Upper lobe of left lung (tissue), 6 donors: Measurements from ENCODE around the gene PALLD. TPM values are rescaled to one million over a fixed set of nuclear protein-coding genes. Genes with fewer than 3 reads are reported as not detected.
A peak's percentile ranks its signal among the peaks of the same experiment; 100 is the strongest.

Source experiments
- ATAC-seq, 2 donors: fragments of 200-7000 bp; cut with Tn5 transposase; one replicate each; pipeline ENCODE4 v1.9.1; 2022; ENCODE audit warnings: mild to moderate bottlenecking in 2 of 2, moderate library complexity in 2 of 2; ENCODE audit not compliant: low FRiP score in 2 of 2
- DNase-seq, 2 donors: peaks; one replicate each; pipeline ENCODE4 v3.0.0-alpha.2; 2019 to 2020
- H3K27ac ChIP-seq, 4 donors: fragments of 200-600 bp; sonication (generic); one replicate each; pipeline ENCODE4 v1.5.1; 2016 to 2019
- H3K27me3 ChIP-seq, 4 donors: fragments of 200-600 bp; sonication (generic); one replicate each; pipeline ENCODE4 v1.5.1; 2017 to 2019
- H3K36me3 ChIP-seq, 4 donors: fragments of 200-600 bp; sonication (generic); one replicate each; pipeline ENCODE4 v1.5.1; 2016 to 2019
- H3K4me1 ChIP-seq, 4 donors: fragments of 200-600 bp; sonication (generic); one replicate each; pipeline ENCODE4 v1.5.1; 2018 to 2019
- H3K4me3 ChIP-seq, 4 donors: fragments of 200-600 bp; sonication (generic); one replicate each; pipeline ENCODE4 v1.5.1; 2017 to 2019; ENCODE audit warnings: mild to moderate bottlenecking in 2 of 4, moderate library complexity in 1 of 4
- H3K9me3 ChIP-seq, 4 donors: fragments of 200-600 bp; sonication (generic); one replicate each; pipeline ENCODE4 v1.5.1; 2018 to 2019
- EP300 ChIP-seq, 4 donors: sonication (generic); formaldehyde crosslinking; IDR thresholded peaks; one replicate each; pipeline ENCODE4 v1.5.1; 2017; ENCODE audit warnings: antibody characterized with exemption in 4 of 4, control low read depth in 2 of 4
- POLR2A ChIP-seq, 4 donors: fragments of 450-650 bp; IDR thresholded peaks; one replicate each; pipeline ENCODE4 v1.5.1; 2016 to 2017; ENCODE audit warnings: antibody characterized with exemption in 4 of 4, mild to moderate bottlenecking in 2 of 4
- POLR2AphosphoS5 ChIP-seq, 2 donors: sonication (generic); formaldehyde crosslinking; IDR thresholded peaks; one replicate each; pipeline ENCODE4 v1.5.1; 2017; ENCODE audit warnings: antibody characterized with exemption in 2 of 2
- WGBS, 2 donors: methylation state at CpG; one replicate each; pipeline ENCODE4 v1.1.5; 2017 to 2018; 5-methylcytosine and 5-hydroxymethylcytosine counted together
- total RNA-seq, 6 donors: library from RNA; depleted of rRNA in 4 of 6; stranded (reverse); fragments of >200 nt in 4 of 6; gene quantifications; one replicate each; pipeline versions ENCODE4 v1.1.0 to v1.2.1, GENCODE V29; 2016 to 2021
- TF ChIP-seq, protein P1 (sequence below), 6 experiments: fragments of 450-650 bp in 4 of 6; fragments of 200-600 bp in 2 of 6; sonication (generic) in 2 of 6; IDR thresholded peaks; one replicate each; pipeline ENCODE4 v1.5.1; 2016 to 2019; ENCODE audit warnings: antibody characterized with exemption in 6 of 6
- donor health status: DM: no; HTN: no; CAD: no; lungs with moderate emphysema.
- donor health status: DM: no; HTN: yes; CAD: no; lungs with severe emphysema.

Gene PALLD
- total RNA-seq, 6 donors from 2014 or later = 63.9 to 175 (median 134) TPM

DNA sequence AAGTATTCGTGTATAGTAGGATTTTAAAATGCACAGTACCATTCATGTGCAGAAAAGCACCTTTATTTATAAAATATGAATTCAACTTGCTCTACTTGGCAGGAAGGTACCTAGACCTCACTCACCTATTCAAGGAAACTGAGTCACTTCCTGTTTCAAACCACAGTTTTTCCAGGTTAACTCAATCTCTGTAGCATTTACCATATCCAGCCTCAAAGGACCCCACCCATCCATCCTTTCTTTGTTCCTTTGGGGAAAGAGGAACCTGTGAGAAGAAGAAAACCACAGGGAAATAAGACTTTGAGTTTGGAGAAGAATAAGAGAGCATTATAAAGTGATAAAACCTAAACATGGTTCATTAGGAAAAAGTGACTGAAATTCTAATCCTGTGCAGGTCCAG lies 262.5 kb downstream of the PALLD start:
- DNase-seq = no peak
- no peak for ATAC-seq
- H3K4me3 ChIP-seq = no peak overlapping the region
- H3K4me1 ChIP-seq = no peaks in the 10 kb centered on the region
- TF ChIP-seq, protein P1, sequence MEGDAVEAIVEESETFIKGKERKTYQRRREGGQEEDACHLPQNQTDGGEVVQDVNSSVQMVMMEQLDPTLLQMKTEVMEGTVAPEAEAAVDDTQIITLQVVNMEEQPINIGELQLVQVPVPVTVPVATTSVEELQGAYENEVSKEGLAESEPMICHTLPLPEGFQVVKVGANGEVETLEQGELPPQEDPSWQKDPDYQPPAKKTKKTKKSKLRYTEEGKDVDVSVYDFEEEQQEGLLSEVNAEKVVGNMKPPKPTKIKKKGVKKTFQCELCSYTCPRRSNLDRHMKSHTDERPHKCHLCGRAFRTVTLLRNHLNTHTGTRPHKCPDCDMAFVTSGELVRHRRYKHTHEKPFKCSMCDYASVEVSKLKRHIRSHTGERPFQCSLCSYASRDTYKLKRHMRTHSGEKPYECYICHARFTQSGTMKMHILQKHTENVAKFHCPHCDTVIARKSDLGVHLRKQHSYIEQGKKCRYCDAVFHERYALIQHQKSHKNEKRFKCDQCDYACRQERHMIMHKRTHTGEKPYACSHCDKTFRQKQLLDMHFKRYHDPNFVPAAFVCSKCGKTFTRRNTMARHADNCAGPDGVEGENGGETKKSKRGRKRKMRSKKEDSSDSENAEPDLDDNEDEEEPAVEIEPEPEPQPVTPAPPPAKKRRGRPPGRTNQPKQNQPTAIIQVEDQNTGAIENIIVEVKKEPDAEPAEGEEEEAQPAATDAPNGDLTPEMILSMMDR (IDR thresholded peaks at IDR 0.05) = no peak
- no peak for TF ChIP-seq POLR2A (IDR thresholded peaks at IDR 0.05)
- TF ChIP-seq POLR2AphosphoS5 (IDR thresholded peaks at IDR 0.05) = no peak
- TF ChIP-seq EP300 (IDR thresholded peaks at IDR 0.05) = no peak
- no peaks in the 10 kb centered on the region for H3K36me3 ChIP-seq
- H3K27ac ChIP-seq = no peak overlapping the region
- no peaks in the 10 kb centered on the region for H3K27me3 ChIP-seq
- WGBS, 2 donors = 75 to 100% methylated on average over 1 of the region's 1 CpG
- no peaks in the 10 kb centered on the region for H3K9me3 ChIP-seq

DNA sequence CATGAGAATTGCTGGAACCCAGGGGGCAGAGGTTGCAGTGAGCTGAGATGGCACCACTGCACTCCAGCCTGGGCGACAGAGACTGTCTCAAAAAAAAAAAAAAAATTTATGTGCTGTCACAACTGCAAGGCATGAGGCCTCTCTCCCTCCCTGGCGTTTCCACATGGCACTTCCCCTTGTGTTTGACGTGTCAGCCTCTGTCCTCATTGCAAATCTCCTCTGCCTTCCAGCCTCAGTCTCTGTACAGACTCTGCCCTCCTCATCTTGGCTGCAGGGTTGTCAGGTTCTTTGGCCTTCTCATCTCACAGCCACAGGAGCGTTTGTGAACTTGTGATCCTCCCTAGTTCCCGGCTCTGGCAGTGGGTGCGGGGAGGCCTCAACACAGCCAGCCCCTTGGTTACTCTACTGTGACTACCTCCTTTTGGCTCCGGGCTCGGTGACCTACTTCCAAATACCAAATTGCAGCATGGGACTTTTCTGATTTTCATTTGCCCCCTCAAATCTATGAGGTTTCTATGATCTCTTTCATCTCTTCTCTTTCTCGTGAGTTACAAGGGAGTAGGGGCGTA lies 263.2 kb downstream of the PALLD start:
- TF ChIP-seq POLR2A (IDR thresholded peaks at IDR 0.05) (no peak), POLR2AphosphoS5 (IDR thresholded peaks at IDR 0.05) (no peak), EP300 (IDR thresholded peaks at IDR 0.05) (no peak)
- TF ChIP-seq, protein P1 (IDR thresholded peaks at IDR 0.05) = no peak
- Histone ChIP-seq H3K27ac (no peak overlapping the region), H3K4me1 (no peaks in the 10 kb centered on the region), H3K36me3 (no peaks in the 10 kb centered on the region), H3K9me3 (no peaks in the 10 kb centered on the region), H3K27me3 (no peaks in the 10 kb centered on the region), H3K4me3 (no peak overlapping the region)
- WGBS, 2 donors = 84 to 86% methylated on average over 9 to 10 of the region's 10 CpGs
- ATAC-seq (peak in 1 of 2 donors; percentile 68), DNase-seq (no peak)

DNA sequence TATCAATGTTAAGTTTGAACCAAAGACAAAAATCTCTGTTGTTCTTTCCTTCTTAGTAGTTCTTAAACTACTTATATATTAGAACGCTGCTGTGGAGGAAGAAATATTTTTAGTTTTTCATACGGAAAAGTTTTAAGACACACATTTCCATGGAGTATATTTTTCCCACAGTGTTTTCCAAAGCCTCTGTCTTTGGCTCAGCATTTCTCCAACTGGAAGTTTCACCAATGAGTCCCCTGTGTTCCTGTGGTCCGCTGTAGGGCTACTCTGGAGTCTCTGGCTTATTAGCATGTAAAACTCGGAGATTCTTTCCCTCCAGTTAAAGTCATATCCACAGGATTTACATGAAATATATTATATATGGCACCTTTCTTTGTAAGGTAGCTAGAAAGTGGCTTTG lies 264.2 kb downstream of the PALLD start:
- H3K27ac ChIP-seq = no peak overlapping the region
- no peaks in the 10 kb centered on the region for H3K36me3 ChIP-seq
- H3K4me1 ChIP-seq = peaks cover 0 to 5% (median 0%) of the 10 kb centered on the region in 4 donors
- ATAC-seq (no peak), DNase-seq (no peak)
- 91 to 94% methylated on average over 4 of the region's 4 CpGs for WGBS, 2 donors
- no peaks in the 10 kb centered on the region for H3K9me3 ChIP-seq
- TF ChIP-seq POLR2AphosphoS5 (IDR thresholded peaks at IDR 0.05) (no peak), EP300 (IDR thresholded peaks at IDR 0.05) (no peak), POLR2A (IDR thresholded peaks at IDR 0.05) (no peak)
- TF ChIP-seq, protein P1 (IDR thresholded peaks at IDR 0.05) = no peak
- no peaks in the 10 kb centered on the region for H3K27me3 ChIP-seq
- H3K4me3 ChIP-seq = no peak overlapping the region

DNA sequence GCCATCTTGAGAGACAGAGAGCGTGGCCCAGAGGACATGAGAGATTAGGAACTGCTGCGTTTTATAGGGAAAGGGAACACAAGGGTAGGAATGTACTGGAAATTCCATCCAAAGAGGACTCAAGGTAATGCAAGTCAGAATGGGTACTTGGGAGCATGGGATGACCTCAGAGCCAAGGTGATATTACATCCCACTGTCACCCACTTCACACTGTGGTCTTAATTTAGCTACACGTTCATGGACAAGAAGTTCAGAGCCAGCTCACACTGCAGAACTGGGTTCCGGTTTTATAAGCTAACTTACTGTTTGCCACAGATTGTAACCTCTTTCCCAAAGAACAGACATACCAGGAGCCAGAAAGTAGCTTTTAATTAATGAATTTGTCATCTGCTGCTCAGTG lies 268.5 kb downstream of the PALLD start:
- DNase-seq (no peak), ATAC-seq (no peak)
- Histone ChIP-seq H3K4me1 (peaks cover 0 to 5% (median 0%) of the 10 kb centered on the region in 4 donors), H3K9me3 (no peaks in the 10 kb centered on the region), H3K27ac (no peak overlapping the region), H3K4me3 (no peak overlapping the region), H3K36me3 (no peaks in the 10 kb centered on the region), H3K27me3 (no peaks in the 10 kb centered on the region)
- TF ChIP-seq EP300 (IDR thresholded peaks at IDR 0.05) (no peak), POLR2AphosphoS5 (IDR thresholded peaks at IDR 0.05) (no peak), POLR2A (IDR thresholded peaks at IDR 0.05) (no peak)
- TF ChIP-seq, protein P1 (IDR thresholded peaks at IDR 0.05) = no peak
- WGBS, 2 donors = 86 to 87% methylated on average over 4 of the region's 4 CpGs

DNA sequence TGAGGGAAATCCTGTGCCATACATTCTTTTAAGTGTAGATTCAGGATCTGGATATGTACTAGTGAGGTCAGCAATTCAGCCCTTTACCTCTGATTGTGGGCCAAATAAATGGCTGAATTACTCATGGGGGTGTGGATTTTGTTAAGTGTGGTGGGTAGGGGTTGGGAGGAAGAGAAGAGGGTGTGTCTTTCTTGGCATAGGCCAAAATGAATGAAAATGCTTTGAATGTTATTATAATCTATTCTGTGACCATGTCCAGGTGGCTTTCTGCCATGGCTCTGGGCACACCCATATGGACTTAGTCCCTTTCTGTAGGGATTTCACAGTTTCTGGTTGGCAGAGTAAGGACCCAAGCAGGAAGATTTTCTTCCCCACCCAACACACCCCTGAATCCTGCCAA lies 268.9 kb downstream of the PALLD start:
- Histone ChIP-seq H3K4me1 (peaks cover 0 to 5% (median 0%) of the 10 kb centered on the region in 4 donors), H3K27me3 (no peaks in the 10 kb centered on the region), H3K9me3 (no peaks in the 10 kb centered on the region), H3K36me3 (no peaks in the 10 kb centered on the region), H3K27ac (peak overlapping the region in 1 of 4 donors; percentile 53), H3K4me3 (no peak overlapping the region)
- TF ChIP-seq POLR2A (IDR thresholded peaks at IDR 0.05) (no peak), POLR2AphosphoS5 (IDR thresholded peaks at IDR 0.05) (no peak)
- ATAC-seq (peak; percentile 44 to 76), DNase-seq (no peak)
